ENCODE results near the gene NBPF20. TPM values are rescaled to one million over a fixed set of nuclear protein-coding genes. Genes with fewer than 3 reads are reported as not detected.

NBPF20 gene
- total RNA-seq, 1 experiment from 2014 or later = 5.2 TPM

Other genes starting within 250 kb of the NBPF20 start
- not detected in 2 replicates for gene PPIAL4D, start 183.4 kb downstream of the NBPF20 start, total RNA-seq (2014; rRNA removed)
- 38.3 and 47.9 TPM in 2 replicates for gene GPR89A, start 182.4 kb upstream of the NBPF20 start, total RNA-seq (2014; rRNA removed)

All from PC-3 (cell line).